GM12878 (cell line): ENCODE results near the gene SLC24A3.

Source experiments
- ASH2L ChIP-seq: fragments of 300-600, 200-600 bp; sonication (generic); IDR thresholded peaks from 2 replicates; pipeline ENCODE4 v1.6.1; 2017; ENCODE audit warnings: low read depth, mild to moderate bottlenecking, borderline replicate concordance
- CBFB ChIP-seq: IDR thresholded peaks from 2 replicates; pipeline ENCODE4 v1.6.1; 2016; ENCODE audit warnings: antibody characterized with exemption, low read depth
- CTCF ChIP-seq, 3 experiments: IDR thresholded peaks in 2 of 3; conservative IDR thresholded peaks in 1 of 3; 2 replicates each; pipeline ENCODE4 v1.5.1; 2011; ENCODE audit warnings: low read depth in 3 of 3, low read length in 3 of 3, mild to moderate bottlenecking in 3 of 3, control low read depth in 2 of 3, moderate library complexity in 2 of 3, inconsistent platforms in 1 of 3, mixed read lengths in 1 of 3; ENCODE audit not compliant: control insufficient read depth in 2 of 3, insufficient read depth in 1 of 3; ENCODE audit errors: extremely low read depth in 1 of 3
- EZH2 ChIP-seq: IDR thresholded peaks from 2 replicates; pipeline ENCODE4 v1.6.1; 2012; ENCODE audit warnings: low read depth, mild to moderate bottlenecking, control low read depth, inconsistent platforms, low read length, borderline replicate concordance; ENCODE audit not compliant: control insufficient read depth
- FOXM1 ChIP-seq: IDR thresholded peaks from 2 replicates; pipeline ENCODE4 v1.6.1; 2012; ENCODE audit warnings: low read depth, mild to moderate bottlenecking, inconsistent platforms, low read length, moderate library complexity
- SPI1 ChIP-seq: IDR thresholded peaks from 2 replicates; pipeline ENCODE4 v1.6.1; 2011; ENCODE audit warnings: low read depth, mild to moderate bottlenecking, low read length, moderate library complexity, borderline replicate concordance; ENCODE audit not compliant: insufficient read depth

GRCh38 chr20:19428324-19428723, 215.9 kb downstream of the SLC24A3 start:
- no peak for TF ChIP-seq ASH2L
- TF ChIP-seq CTCF (IDR thresholded peaks at IDR 0.05 in 2 of 3, conservative IDR thresholded peaks at IDR 0.05 in 1 of 3; ENCODE audit: control insufficient read depth in 2 of 3, extremely low read depth in 1 of 3, insufficient read depth in 1 of 3, low read depth in 3 of 3, low read length in 3 of 3) = no peak
- no peak for TF ChIP-seq FOXM1
- no peak for TF ChIP-seq CBFB
- no peak for TF ChIP-seq SPI1
- TF ChIP-seq EZH2 = no peak
